Measurements from ENCODE around the gene TRMT44.

GRCh38 chr4:8392591-8393190, 47.9 kb upstream of the TRMT44 start:
- TF ChIP-seq EZH2 (IDR thresholded peaks at IDR 0.05; ENCODE audit: low read length, unreplicated experiment) (no peak), EZH2phosphoT487 (IDR thresholded peaks at IDR 0.05; ENCODE audit: borderline replicate concordance, low read length) (no peak)

All from PC-3 (cell line).